HG03521 (cell line): ENCODE results near the gene SHB.

Experiments
- ATAC-seq: cut with Tn5 transposase; IDR thresholded peaks from one replicate; pipeline ENCODE4 v1.9.1; 2021; ENCODE audit warnings: mild to moderate bottlenecking, moderate library complexity; ENCODE audit not compliant: unreplicated experiment

SHB gene

GRCh38 chr9:38088006-38088925, 19.2 kb upstream of the SHB start:
- peak; percentile 53 for ATAC-seq

GRCh38 chr9:38086496-38086895, 17.5 kb upstream of the SHB start:
- no peak for ATAC-seq

- ATAC-seq = no peak
Measured at GRCh38 chr9:38085308-38085707, 16.3 kb upstream of the SHB start.

- ATAC-seq = no peak
Measured at GRCh38 chr9:38084556-38084880, 15.5 kb upstream of the SHB start.

- ATAC-seq = no peak
Measured at GRCh38 chr9:38083858-38084555, 15.0 kb upstream of the SHB start.

- no peak for ATAC-seq
Measured at GRCh38 chr9:38082446-38083287, 13.6 kb upstream of the SHB start.

GRCh38 chr9:38081356-38082108, 12.5 kb upstream of the SHB start:
- ATAC-seq = no peak

- ATAC-seq = no peak
Measured at GRCh38 chr9:38079461-38080031, 10.5 kb upstream of the SHB start.

GRCh38 chr9:38075272-38075671, 6.2 kb upstream of the SHB start:
- ATAC-seq = no peak

- no peak for ATAC-seq
Measured at GRCh38 chr9:38074441-38074961, 5.5 kb upstream of the SHB start.

GRCh38 chr9:38073882-38074281, 4.9 kb upstream of the SHB start:
- ATAC-seq = no peak

- no peak for ATAC-seq
Measured at GRCh38 chr9:38071470-38072134, 2.6 kb upstream of the SHB start.

- no peak for ATAC-seq
Measured at GRCh38 chr9:38067859-38068681, 957 bp downstream of the SHB start.

- ATAC-seq = no peak
Measured at GRCh38 chr9:38066914-38067858, 1.8 kb downstream of the SHB start.

GRCh38 chr9:38066197-38066913, 2.7 kb downstream of the SHB start:
- ATAC-seq = no peak

GRCh38 chr9:38065369-38066075, 3.5 kb downstream of the SHB start:
- ATAC-seq = no peak
